Activated CD4-positive, alpha-beta T cell treated with anti-CD3 and anti-CD28 coated beads, Interleukin-2, amount 50 U/mL, for 16 hours (primary cell): ENCODE results near the gene NPW.

Experiments used
- DNase-seq: peaks from one replicate; pipeline ENCODE4 v3.0.0-alpha.2; 2020

NPW gene

DNA sequence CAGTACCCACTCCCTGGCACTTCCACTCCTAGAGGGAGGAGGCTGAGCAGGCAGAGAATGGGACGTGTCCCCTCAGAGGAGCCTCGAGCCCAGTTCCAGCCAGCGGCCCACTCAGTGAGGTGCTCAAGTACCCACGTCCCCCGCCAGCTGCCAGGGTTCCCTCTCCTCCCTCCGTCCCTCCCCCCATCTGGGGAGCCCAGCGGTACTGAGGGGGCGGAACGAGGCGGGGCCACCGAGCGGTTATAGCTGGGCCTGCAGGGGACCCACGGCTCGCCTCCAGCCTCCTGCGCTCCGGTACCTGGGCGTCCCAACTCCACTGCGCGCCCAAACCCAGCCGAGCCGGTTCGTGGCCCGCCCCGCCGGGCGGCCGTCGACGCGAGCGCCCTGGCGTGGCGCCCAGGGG is at the start of gene NPW:
TSS of gene NPW (plus strand) at position 268 of the 403 bp plus-strand sequence.
- no peak for DNase-seq

DNA sequence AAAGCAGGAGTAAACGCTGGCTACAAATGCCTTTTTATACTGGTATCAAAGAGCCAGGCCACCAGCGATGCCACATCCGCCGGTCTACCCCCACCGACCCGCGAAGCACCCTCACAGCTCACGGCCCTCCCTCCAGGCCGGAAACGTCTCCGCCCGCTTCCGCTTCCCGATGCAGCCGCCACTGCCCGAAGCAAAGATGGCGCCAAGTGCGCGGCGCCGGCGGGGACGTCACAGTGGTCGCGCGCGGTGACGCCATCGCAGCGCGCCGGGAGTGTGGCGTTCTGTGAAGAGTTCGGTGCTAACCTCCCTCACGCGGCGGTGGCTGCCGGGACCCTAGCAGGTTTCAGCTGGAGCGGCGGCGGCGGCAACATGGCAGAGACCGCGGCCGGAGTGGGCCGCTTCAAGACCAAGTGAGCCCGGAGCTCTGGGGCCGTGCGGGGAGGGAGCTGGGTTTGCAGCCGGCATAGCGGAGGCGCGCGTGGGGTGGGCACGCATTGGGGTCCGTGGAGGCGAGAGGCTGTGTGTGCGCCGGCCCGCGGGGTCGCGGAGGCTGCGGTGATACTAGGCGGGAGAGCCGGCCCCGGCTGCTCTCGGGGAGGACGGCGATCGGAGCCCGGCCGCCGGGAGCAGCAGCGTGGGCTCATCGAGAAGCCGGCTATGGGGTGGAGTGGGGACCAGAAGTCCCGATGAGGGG is 47.6 kb upstream of the NPW start, which contains the start of gene TBL3:
TSS of gene TBL3 (plus strand) at position 258 of the 694 bp plus-strand sequence. CDS start at position 370, 112 bp downstream.
- peak; percentile 98 for DNase-seq

GRCh38 chr16:1972490-1972877 is 47.1 kb upstream of the NPW start:
- DNase-seq = no peak

GRCh38 chr16:1973461-1974156 is 46.0 kb upstream of the NPW start:
- DNase-seq = no peak

- DNase-seq = no peak
Observed at GRCh38 chr16:1974157-1975070, 45.2 kb upstream of the NPW start.

- DNase-seq = no peak
Observed at GRCh38 chr16:1975432-1976215, 44.0 kb upstream of the NPW start.

- no peak for DNase-seq
Observed at GRCh38 chr16:1976216-1976520, 43.4 kb upstream of the NPW start.

DNA sequence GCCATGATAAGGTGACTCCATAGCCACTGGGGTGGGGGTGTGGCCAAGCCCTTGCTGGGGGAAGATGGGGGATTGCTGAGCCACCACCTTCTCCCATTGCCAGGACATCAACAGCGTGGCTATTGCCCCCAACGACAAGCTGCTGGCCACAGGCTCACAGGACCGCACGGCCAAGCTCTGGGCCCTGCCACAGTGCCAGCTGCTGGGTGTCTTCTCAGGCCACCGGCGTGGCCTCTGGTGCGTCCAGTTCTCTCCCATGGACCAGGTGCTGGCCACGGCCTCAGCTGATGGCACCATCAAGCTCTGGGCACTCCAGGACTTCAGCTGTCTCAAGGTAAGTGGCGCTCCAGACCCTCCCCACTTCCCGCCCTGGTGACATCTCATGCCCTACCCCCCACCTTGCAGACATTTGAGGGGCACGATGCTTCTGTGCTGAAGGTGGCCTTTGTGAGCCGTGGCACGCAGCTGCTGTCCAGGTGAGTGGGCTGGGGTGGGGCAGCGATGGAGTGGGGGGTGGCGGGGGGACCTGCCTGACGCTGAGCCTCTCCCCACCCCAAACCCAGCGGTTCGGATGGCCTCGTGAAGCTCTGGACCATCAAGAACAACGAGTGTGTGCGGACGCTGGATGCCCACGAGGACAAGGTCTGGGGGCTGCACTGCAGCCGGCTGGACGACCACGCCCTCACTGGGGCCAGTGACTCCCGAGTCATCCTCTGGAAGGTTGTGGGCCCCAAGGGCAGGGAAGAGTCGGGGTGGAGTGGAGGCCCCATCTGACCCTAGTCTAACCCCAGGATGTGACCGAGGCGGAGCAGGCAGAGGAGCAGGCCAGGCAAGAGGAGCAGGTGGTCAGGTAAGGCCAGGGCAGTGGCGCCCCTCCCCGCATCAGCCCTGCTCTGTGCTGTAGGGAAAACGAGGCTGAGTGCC is 42.4 kb upstream of the NPW start:
- no peak for DNase-seq

DNA sequence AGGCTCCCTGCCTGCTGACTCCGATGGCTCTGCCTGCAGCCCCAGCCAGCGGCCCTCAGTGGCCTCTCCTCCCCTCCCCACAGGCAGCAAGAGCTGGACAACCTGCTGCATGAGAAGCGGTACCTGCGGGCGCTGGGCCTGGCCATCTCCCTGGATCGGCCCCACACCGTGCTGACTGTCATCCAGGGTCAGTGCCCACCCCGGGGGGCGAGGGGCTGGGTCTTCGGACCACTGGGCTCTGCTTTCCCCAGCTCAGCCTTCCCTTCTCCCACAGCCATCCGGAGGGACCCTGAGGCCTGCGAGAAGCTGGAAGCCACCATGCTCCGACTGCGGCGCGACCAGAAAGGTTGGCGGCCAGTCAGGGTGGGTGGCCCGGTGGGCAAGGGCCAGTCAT is 41.7 kb upstream of the NPW start:
- DNase-seq = no peak

- no peak for DNase-seq
Observed at GRCh38 chr16:1978476-1979120, 41.0 kb upstream of the NPW start.

- DNase-seq = no peak
Observed at GRCh38 chr16:1979271-1980029, 40.1 kb upstream of the NPW start.

DNA sequence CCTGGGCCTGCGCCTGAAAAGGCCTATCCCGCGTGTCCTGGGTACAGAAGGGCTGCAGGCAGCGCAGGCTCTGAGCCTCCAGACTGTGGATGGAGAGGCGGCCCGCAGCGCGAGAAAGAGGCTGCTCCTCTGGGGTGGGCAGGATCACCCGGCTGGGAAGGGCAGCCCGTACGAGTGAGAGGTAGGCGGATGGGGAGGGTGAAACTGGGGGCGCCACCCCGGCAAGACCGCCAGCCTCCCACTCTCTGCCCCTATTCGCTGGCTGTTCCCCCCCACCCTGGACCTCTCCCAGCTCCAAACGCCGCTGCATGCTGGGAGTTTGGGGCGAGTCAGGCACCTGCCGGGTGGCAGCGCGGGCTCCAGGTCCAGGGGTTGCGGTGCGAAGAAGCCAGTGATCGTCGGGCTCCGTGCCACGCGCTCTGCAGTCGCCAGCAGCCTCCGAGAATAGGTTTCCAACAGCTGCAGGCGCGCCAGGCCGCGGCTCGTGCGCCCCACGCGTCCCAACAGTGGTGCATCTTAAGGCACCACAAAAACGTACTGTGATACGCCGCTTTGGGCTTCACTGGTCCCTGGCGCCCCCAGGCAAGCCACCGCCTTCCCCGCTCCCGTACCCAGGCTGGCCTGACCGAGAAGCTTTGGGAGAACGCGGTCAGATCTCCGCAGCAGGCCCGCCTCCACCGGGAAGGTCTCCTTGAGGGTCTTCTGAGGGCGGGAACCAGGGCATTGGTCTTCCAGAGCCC is 39.4 kb upstream of the NPW start:
- DNase-seq = no peak

- no peak for DNase-seq
Observed at GRCh38 chr16:1980770-1981087, 38.9 kb upstream of the NPW start.

- no peak for DNase-seq
Observed at GRCh38 chr16:1981398-1981836, 38.2 kb upstream of the NPW start, which contains the start of gene NOXO1. TSS of gene NOXO1 (minus strand) at chr16:1981469. CDS start at chr16:1981179, 290 bp downstream.

- no peak for DNase-seq
Observed at GRCh38 chr16:1982013-1982433, 37.6 kb upstream of the NPW start.

DNA sequence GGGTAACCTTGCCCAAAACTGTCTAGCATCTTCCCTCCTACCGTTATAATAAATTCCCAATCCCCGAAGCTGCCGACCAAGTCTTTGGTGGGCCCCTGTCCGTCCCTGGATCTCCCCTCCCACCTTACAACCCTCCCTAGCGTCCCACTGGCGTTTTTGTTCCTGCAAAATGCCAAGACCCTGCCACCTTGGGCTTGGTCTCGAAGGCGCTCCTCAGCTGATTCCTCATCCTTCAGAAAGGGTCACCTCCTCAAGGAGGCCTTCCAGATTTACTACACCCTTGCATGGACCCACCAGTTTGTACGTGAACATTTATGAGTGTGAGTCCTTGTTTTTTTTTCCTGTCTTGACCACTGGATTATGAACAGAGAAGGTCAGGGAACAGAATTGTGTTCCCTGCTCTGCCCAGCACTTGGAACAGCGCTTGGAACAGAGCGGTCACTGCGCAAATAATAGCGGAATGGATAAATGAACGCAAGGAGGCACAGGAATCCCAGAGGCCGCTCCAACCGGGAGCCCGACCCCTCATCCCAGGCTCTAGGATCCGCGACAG is 36.5 kb upstream of the NPW start:
- DNase-seq = no peak

- DNase-seq = peak; percentile 88
Observed at GRCh38 chr16:1983544-1984346, 35.8 kb upstream of the NPW start, which contains the start of gene GFER. TSS of gene GFER (plus strand) at chr16:1984193. CDS start at chr16:1984219, 26 bp downstream.
